Erythroblast (primary cell): ENCODE data around the gene SORL1.

ENCODE experiments used
- GATA1 ChIP-seq: IDR thresholded peaks from 2 replicates; pipeline ENCODE4 v1.6.1; 2011; ENCODE audit warnings: low read depth, mild to moderate bottlenecking, control low read depth, low read length, moderate library complexity
- POLR2A ChIP-seq: IDR thresholded peaks from 2 replicates; pipeline ENCODE4 v1.6.1; 2011; ENCODE audit warnings: mild to moderate bottlenecking, low read length

GRCh38 chr11:121464352-121464946, 12.3 kb downstream of the SORL1 start:
- no peak for TF ChIP-seq GATA1
- TF ChIP-seq POLR2A: no peak
